ENCODE measurements around the gene SETD3. TPM values are rescaled to one million over a fixed set of nuclear protein-coding genes. Genes with fewer than 3 reads are reported as not detected.
A peak's percentile ranks its signal among the peaks of the same experiment; 100 is the strongest.

Gene SETD3
- total RNA-seq: 100 to 1,000 TPM; 135 to 170 (median 148) TPM

DNA sequence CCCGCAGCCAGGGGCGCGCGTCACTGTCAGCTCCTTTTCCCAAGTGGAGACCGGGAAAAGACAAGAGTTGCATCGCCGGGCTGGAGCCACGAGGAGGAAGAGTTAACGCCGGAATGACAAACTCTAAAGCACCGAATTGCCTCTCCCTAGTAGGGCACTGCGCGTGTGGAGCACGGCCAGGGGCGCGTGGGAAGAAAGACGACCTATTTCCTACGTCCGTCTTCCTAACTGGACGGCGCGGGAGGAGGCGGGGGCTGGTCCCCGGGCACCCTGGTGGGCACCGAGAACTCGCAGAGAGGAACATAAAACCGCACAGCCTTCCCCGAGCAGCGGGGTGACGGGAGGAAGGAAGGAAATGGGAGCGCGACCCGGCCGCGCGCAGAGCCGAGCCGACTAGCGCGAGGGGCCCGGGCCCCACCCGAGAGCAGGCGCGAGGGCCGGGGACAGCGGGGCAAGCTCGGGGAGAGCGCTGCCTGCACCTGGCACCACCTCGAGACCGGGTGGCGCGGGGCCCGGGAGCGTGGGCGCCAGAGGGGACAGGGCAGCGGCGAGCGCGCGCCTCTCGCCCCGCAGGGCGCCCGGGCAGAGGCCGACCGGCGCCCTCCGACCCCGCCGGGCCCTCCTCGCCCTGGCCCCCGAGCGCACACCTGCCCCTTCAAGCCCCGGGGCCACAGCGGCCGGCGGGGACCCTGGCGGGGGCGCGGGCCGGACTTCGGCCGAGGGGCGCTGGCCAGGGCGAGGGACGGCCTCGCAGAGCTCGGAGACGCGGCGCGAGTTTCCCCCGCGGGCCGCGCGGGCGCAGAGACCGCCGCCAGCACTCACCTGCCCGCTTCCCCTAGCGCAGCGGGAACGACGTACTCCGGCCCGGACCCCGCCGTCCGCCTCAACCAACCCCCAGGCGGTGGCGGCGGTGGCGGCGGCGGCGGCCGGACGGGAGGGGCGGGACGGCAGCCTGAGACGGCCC is at the start of gene SETD3:
SETD3 (minus strand) TSS at position 954 of the 964 bp plus-strand sequence. CDS start 15,054 bp downstream, outside the sequence.
- H3K27ac ChIP-seq (replicated peaks in 1 of 4): peak within 1 kb of the TSS; percentile 93 to 98 (median 96)
- H3K4me1 ChIP-seq: peaks cover 28 to 66% (median 61%) of the 10 kb centered on the region in 4 donors
- intact Hi-C loops (cut with DNase I): no loop called here
- no peaks in the 10 kb centered on the region for H3K36me3 ChIP-seq
- WGBS: 0% methylated on average over 2 of the region's 122 CpGs
- H3K9me3 ChIP-seq: no peaks in the 10 kb centered on the region
- DNase-seq (ENCODE audit: extremely low spot score): peak; percentile 92
- H3K4me3 ChIP-seq: peak within 1 kb of the TSS; percentile 82 to 95 (median 93)
- TF ChIP-seq EP300 (IDR thresholded peaks at IDR 0.05): no peak
- peak; percentile 23 for TF ChIP-seq POLR2A (IDR thresholded peaks at IDR 0.05; ENCODE audit: low read depth)
- TF ChIP-seq, protein P1, sequence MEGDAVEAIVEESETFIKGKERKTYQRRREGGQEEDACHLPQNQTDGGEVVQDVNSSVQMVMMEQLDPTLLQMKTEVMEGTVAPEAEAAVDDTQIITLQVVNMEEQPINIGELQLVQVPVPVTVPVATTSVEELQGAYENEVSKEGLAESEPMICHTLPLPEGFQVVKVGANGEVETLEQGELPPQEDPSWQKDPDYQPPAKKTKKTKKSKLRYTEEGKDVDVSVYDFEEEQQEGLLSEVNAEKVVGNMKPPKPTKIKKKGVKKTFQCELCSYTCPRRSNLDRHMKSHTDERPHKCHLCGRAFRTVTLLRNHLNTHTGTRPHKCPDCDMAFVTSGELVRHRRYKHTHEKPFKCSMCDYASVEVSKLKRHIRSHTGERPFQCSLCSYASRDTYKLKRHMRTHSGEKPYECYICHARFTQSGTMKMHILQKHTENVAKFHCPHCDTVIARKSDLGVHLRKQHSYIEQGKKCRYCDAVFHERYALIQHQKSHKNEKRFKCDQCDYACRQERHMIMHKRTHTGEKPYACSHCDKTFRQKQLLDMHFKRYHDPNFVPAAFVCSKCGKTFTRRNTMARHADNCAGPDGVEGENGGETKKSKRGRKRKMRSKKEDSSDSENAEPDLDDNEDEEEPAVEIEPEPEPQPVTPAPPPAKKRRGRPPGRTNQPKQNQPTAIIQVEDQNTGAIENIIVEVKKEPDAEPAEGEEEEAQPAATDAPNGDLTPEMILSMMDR (IDR thresholded peaks at IDR 0.05): peak in 2 of 3 experiments; percentile 9 to 20
- TF ChIP-seq POLR2AphosphoS5 (IDR thresholded peaks at IDR 0.05): peak; percentile 59
- H3K27me3 ChIP-seq: no peaks in the 10 kb centered on the region

DNA sequence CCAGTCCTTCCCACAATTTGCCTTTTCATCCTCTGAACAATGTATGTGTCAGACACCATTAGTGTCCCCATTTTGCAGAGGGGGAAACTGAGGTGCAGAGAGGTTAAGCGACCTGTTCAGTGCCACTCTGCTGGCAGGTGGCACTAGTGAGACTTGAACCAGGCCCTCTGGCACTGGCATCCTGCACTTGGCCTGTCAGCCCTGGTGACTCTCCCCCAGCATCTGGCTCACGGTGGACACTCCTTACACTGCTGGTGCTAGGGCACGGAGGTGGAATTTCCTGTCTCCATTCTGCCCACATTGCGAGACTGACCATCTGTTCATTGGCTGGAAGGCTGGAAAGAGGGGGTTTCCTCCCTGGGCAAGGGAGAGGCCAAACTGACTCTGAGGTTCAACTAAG is 49.2 kb upstream of the SETD3 start:
- no peaks in the 10 kb centered on the region for H3K9me3 ChIP-seq
- H3K27me3 ChIP-seq: no peaks in the 10 kb centered on the region
- H3K27ac ChIP-seq (replicated peaks in 1 of 4): no peak overlapping the region
- intact Hi-C loops (cut with DNase I): loop anchor here (5.0 kb wide), 1 partner anchor 32 kb away; no protein-coding TSS in a partner anchor
- H3K36me3 ChIP-seq: no peaks in the 10 kb centered on the region
- peaks cover 25 to 75% (median 51%) of the 10 kb centered on the region in 4 donors for H3K4me1 ChIP-seq
- no peak for DNase-seq (ENCODE audit: extremely low spot score)
- WGBS: 75% methylated on average over 3 of the region's 4 CpGs
- no peak for TF ChIP-seq POLR2A (IDR thresholded peaks at IDR 0.05; ENCODE audit: low read depth)
- no peak for TF ChIP-seq POLR2AphosphoS5 (IDR thresholded peaks at IDR 0.05)
- H3K4me3 ChIP-seq: no peak overlapping the region

DNA sequence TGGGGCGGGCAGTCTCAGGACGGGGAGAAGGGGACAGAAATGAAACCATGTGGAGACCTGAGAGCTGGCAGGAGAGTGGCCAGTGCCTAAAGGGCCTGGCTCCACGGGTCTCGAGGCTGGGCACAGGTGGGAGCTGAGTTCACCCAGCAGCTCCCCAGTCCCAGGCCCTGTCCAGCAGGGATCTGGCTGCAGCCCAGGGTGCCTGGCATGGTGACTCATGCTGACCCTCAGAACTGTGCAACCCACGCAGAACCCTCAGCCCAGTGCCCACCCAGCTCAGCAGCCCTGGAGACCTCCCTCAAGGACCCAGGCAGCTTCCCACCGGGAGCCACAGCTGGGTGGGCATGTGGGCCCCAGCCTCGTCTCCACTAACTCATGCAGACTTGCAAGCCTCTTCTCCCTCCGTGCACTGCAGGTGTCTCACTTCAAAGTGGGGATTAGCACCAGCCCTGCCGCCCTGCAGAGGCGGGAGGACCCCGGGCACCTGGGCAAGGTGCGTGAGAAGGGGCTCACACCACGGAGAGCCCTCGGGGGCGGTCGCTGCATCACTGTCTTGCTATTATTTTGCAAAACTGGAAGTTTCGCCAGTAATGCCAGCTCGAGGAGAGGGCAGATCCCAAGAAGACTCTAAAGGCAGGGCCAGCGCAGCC is 46.9 kb upstream of the SETD3 start:
- Histone ChIP-seq H3K4me1 (peaks cover 44 to 86% (median 64%) of the 10 kb centered on the region in 4 donors), H3K27me3 (no peaks in the 10 kb centered on the region), H3K4me3 (no peak overlapping the region), H3K36me3 (no peaks in the 10 kb centered on the region), H3K9me3 (no peaks in the 10 kb centered on the region), H3K27ac (replicated peaks in 1 of 4) (no peak overlapping the region)
- intact Hi-C loops (cut with DNase I): loop anchor here (5.0 kb wide), 1 partner anchor 35 kb away; no protein-coding TSS in a partner anchor
- 88% methylated on average over 16 of the region's 19 CpGs for WGBS
- DNase-seq (ENCODE audit: extremely low spot score): no peak
- TF ChIP-seq EP300 (IDR thresholded peaks at IDR 0.05): no peak

DNA sequence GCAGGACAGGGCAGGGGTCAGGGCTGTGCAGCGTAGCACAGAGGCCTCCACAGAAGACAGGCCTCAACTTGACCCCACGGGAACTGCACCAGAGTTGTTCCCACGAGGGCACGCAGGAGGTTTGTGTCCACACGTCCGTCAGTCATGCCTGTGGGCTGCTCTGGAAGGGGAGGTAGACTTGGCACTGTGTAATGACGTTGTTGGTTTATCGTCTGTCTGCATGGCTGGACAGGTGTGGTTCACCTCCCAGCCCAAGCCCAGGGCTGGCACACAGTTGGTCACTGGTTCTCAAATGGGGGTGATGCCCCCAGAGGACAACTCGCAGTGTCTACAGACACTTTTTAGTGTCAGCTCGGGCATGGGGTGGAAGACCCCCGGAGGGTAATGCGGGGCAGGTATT is 46.4 kb upstream of the SETD3 start:
- H3K4me1 ChIP-seq: peaks cover 49 to 87% (median 66%) of the 10 kb centered on the region in 4 donors
- H3K36me3 ChIP-seq: peaks cover 0 to under 1% (median 0%) of the 10 kb centered on the region in 4 donors
- intact Hi-C loops (cut with DNase I): loop anchor here (5.0 kb wide), 1 partner anchor 35 kb away; no protein-coding TSS in a partner anchor
- TF ChIP-seq POLR2AphosphoS5 (IDR thresholded peaks at IDR 0.05) (no peak), POLR2A (IDR thresholded peaks at IDR 0.05; ENCODE audit: low read depth) (no peak), EP300 (IDR thresholded peaks at IDR 0.05) (no peak)
- H3K4me3 ChIP-seq: no peak overlapping the region
- DNase-seq (ENCODE audit: extremely low spot score): no peak
- H3K9me3 ChIP-seq: no peaks in the 10 kb centered on the region
- no peaks in the 10 kb centered on the region for H3K27me3 ChIP-seq
- 77% methylated on average over 11 of the region's 12 CpGs for WGBS
- H3K27ac ChIP-seq (replicated peaks in 1 of 4): no peak overlapping the region

DNA sequence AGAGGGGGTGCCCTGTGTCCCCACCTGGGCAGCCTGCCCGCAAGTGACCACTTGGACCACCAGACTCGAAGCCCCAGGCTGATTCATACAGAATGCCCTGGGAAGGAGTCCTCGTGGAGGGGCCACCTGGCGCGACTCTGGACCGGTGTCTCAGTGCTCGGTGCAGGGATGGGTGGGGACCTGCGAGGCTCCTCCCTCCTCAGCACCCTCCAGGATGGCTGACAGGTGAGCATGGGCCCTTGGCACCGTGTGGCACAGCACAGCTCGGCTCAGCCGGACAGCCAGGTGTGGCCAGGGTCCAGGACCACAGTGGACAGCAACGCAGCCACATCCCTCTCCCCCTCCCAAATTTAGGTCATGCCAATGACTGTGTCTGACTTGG is 45.0 kb upstream of the SETD3 start:
- Histone ChIP-seq H3K36me3 (peaks cover 0 to 6% (median 0%) of the 10 kb centered on the region in 4 donors), H3K4me1 (peaks cover 44 to 87% (median 61%) of the 10 kb centered on the region in 4 donors), H3K27ac (replicated peaks in 1 of 4) (peak overlapping the region; percentile 77 to 84 (median 83)), H3K27me3 (no peaks in the 10 kb centered on the region), H3K9me3 (no peaks in the 10 kb centered on the region), H3K4me3 (no peak overlapping the region)
- no peak for DNase-seq (ENCODE audit: extremely low spot score)
- WGBS: no CpG with 5 or more reads among the region's 12 CpGs
- TF ChIP-seq EP300 (IDR thresholded peaks at IDR 0.05) (no peak), POLR2A (IDR thresholded peaks at IDR 0.05; ENCODE audit: low read depth) (no peak), POLR2AphosphoS5 (IDR thresholded peaks at IDR 0.05) (no peak)
- TF ChIP-seq, protein P1 (IDR thresholded peaks at IDR 0.05): no peak
- intact Hi-C loops (cut with DNase I): loop anchor here (2.0 to 5.0 kb wide), 2 partner anchors 37 to 79 kb away; partner anchors contain the start of gene CCDC85C
